ENCODE data around the gene RBM18.

RBM18 gene, protein sequence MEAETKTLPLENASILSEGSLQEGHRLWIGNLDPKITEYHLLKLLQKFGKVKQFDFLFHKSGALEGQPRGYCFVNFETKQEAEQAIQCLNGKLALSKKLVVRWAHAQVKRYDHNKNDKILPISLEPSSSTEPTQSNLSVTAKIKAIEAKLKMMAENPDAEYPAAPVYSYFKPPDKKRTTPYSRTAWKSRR

DNA sequence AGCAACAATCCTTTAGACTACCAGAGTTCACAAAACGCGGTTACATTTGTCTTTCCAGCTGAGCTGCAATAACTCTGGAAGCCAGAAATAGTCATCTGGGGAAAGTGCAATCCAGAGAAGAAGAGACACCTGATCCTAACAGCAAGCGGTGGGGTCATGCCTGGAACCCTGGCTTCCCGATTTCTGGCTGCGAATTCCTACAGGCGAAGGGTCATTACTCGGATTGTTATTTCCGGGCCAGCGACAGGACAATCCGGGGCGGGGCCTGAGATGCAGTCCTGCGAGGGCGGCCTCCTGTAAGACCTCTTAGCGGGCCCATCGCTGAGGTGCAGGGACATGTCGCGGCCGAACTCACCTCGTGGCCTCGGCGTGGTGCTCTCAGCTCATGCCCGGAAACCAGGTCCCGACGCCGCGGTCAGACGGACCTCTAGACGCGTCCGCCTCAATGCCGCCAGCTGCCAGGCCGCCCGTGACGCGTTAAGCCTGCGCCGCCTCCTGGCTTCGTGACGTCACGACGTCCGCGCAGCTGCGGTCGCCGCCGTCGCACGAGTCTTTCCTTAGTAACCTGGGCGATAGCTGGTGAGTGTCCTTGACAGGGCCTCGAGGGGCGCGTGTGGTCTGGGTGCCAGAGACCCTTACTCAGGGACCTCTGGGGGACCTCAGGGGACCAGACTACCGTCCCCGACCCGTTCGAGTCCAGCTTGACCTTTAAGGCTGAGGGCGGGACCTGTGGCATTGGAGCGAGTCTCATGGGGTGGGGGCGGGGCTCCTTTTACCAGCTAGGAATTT, at the start of gene RBM18, which contains the start of gene MRRF:
RBM18 (minus strand) TSS at position 481 of the 789 bp plus-strand sequence. CDS start 3,348 bp downstream, outside the sequence.
MRRF (plus strand) TSS at position 523 of the 789 bp plus-strand sequence. CDS start 6,010 bp downstream, outside the sequence.
- peak within 1 kb of the TSS; percentile 94 for H3K4me3 Mint-ChIP-seq
- peaks cover 48% of the 10 kb centered on the region for H3K36me3 Mint-ChIP-seq (ENCODE audit: low read depth)
- H3K27me3 Mint-ChIP-seq = no peaks in the 10 kb centered on the region

GRCh38 chr9:122314165-122314564, 49.5 kb upstream of the RBM18 start:
- Mint-ChIP-seq H3K9me3 (no peaks in the 10 kb centered on the region), H3K4me3 (no peak overlapping the region), H3K4me1 (ENCODE audit: low read depth) (no peaks in the 10 kb centered on the region), H3K36me3 (ENCODE audit: low read depth) (peaks cover 56% of the 10 kb centered on the region), H3K27ac (no peak overlapping the region), H3K27me3 (no peaks in the 10 kb centered on the region)

More for the DNA sequence above, at the start of gene RBM18, which contains the start of gene MRRF:
- peaks cover 49% of the 10 kb centered on the region for H3K4me1 Mint-ChIP-seq (ENCODE audit: low read depth)
- H3K27ac Mint-ChIP-seq = peak within 1 kb of the TSS; percentile 99
- no peaks in the 10 kb centered on the region for H3K9me3 Mint-ChIP-seq

DNA sequence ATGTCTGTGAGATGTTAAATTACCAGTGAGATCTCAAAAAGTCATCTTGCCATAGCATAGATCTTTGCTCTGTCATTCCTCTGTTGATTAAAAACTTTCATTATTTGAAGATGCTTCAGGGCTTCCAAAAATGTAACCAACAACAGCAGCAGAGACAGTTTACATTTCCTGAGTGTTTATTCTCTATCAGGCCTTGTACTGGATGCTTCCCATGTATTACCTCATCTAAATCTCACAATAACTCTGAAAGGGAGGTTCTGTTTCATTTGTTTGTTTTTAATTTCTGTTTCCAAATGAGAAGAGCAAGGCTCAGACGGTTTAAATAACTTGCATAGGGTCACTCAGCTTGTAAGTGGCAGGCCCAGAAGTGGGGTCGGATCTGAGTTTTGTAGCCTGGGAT, 45.2 kb upstream of the RBM18 start:
- H3K9me3 Mint-ChIP-seq = no peaks in the 10 kb centered on the region
- no peak overlapping the region for H3K27ac Mint-ChIP-seq
- no peaks in the 10 kb centered on the region for H3K4me1 Mint-ChIP-seq (ENCODE audit: low read depth)
- H3K4me3 Mint-ChIP-seq = no peak overlapping the region
- peaks cover 69% of the 10 kb centered on the region for H3K36me3 Mint-ChIP-seq (ENCODE audit: low read depth)
- no peaks in the 10 kb centered on the region for H3K27me3 Mint-ChIP-seq

DNA sequence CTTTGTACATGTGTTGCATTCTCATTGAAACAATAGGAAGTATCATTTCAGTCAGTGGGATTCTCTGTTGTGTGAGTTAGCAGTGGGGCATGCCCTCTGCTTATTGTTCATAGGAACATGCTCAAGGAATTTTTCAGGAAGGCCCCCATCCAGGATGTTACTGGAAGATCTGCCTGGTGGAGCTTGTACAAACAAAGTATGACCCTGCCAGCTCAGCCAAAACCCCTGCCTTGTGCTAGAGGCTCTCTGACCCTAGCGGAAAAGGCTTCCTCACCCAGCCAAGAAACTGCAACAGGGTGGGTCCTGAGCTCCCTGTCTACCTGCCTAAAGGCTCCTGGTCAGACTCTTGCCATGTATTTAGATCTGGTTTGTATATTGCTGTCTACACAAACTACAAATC, 43.3 kb upstream of the RBM18 start:
- peaks cover 58% of the 10 kb centered on the region for H3K36me3 Mint-ChIP-seq (ENCODE audit: low read depth)
- H3K27ac Mint-ChIP-seq = no peak overlapping the region
- no peak overlapping the region for H3K4me3 Mint-ChIP-seq
- no peaks in the 10 kb centered on the region for H3K4me1 Mint-ChIP-seq (ENCODE audit: low read depth)
- H3K9me3 Mint-ChIP-seq = no peaks in the 10 kb centered on the region
- no peaks in the 10 kb centered on the region for H3K27me3 Mint-ChIP-seq

GRCh38 chr9:122307061-122307460, 42.4 kb upstream of the RBM18 start:
- H3K4me3 Mint-ChIP-seq = no peak overlapping the region
- no peak overlapping the region for H3K27ac Mint-ChIP-seq
- no peaks in the 10 kb centered on the region for H3K9me3 Mint-ChIP-seq
- no peaks in the 10 kb centered on the region for H3K27me3 Mint-ChIP-seq
- H3K36me3 Mint-ChIP-seq (ENCODE audit: low read depth) = peaks cover 58% of the 10 kb centered on the region
- no peaks in the 10 kb centered on the region for H3K4me1 Mint-ChIP-seq (ENCODE audit: low read depth)

DNA sequence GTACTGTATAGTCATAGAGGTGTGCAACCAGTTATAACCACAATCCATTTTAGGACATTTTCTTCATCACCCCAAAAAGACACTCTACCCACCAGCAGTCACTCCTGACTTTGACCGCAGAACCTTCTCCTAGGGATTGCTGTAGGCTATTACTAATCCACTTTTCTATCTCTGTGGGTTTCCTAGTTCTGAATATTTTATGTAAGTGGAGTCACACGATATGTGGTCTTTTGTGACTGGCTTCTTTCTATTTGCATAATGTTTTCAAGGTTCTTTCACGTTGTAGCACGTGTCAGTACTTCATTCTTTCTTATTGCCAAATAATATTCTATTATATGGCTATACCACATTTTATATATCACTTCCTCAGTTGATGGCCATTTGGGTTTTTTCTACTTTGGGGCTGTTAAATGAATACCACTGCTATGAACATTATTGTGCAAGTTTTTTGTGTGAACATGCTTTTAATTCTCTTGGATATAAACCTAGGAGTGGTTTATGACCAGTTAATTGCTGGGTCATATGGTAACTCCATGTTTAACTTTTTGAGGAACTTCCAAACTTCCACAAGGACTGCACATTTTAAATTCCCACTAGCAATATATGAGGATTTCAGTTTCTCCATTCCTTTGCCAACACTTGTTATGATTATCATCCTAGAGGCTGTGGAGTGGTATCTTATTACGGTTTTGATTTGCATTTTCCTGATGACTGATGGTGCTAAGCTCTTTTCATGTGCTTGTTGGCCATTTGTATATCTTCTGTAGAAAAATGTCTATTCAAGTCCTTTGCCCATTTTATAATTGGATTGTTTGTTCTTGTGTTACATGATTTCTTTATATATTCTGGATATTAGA, 37.8 kb upstream of the RBM18 start:
- H3K4me1 Mint-ChIP-seq (ENCODE audit: low read depth) = no peaks in the 10 kb centered on the region
- H3K4me3 Mint-ChIP-seq = no peak overlapping the region
- no peak overlapping the region for H3K27ac Mint-ChIP-seq

GRCh38 chr9:122297512-122297911, 32.9 kb upstream of the RBM18 start:
- H3K9me3 Mint-ChIP-seq = no peaks in the 10 kb centered on the region
- H3K4me1 Mint-ChIP-seq (ENCODE audit: low read depth) = no peaks in the 10 kb centered on the region
- peaks cover 75% of the 10 kb centered on the region for H3K36me3 Mint-ChIP-seq (ENCODE audit: low read depth)
- no peak overlapping the region for H3K27ac Mint-ChIP-seq
- no peaks in the 10 kb centered on the region for H3K27me3 Mint-ChIP-seq
- H3K4me3 Mint-ChIP-seq = no peak overlapping the region

More for the DNA sequence above, 37.8 kb upstream of the RBM18 start:
- H3K27me3 Mint-ChIP-seq = no peaks in the 10 kb centered on the region
- no peaks in the 10 kb centered on the region for H3K9me3 Mint-ChIP-seq
- peaks cover 64% of the 10 kb centered on the region for H3K36me3 Mint-ChIP-seq (ENCODE audit: low read depth)

- no peak overlapping the region for H3K4me3 Mint-ChIP-seq
- H3K27me3 Mint-ChIP-seq = no peaks in the 10 kb centered on the region
- H3K9me3 Mint-ChIP-seq = no peaks in the 10 kb centered on the region
- H3K36me3 Mint-ChIP-seq (ENCODE audit: low read depth) = peaks cover 79% of the 10 kb centered on the region
- H3K27ac Mint-ChIP-seq = no peak overlapping the region
- peaks cover 4% of the 10 kb centered on the region for H3K4me1 Mint-ChIP-seq (ENCODE audit: low read depth)
These were observed 29.9 kb upstream of the RBM18 start for GRCh38 chr9:122294531-122294930.

- peaks cover 10% of the 10 kb centered on the region for H3K4me1 Mint-ChIP-seq (ENCODE audit: low read depth)
- H3K9me3 Mint-ChIP-seq = no peaks in the 10 kb centered on the region
- H3K27ac Mint-ChIP-seq = no peak overlapping the region
- H3K4me3 Mint-ChIP-seq = no peak overlapping the region
- no peaks in the 10 kb centered on the region for H3K27me3 Mint-ChIP-seq
- H3K36me3 Mint-ChIP-seq (ENCODE audit: low read depth) = peaks cover 89% of the 10 kb centered on the region
These were observed 26.8 kb upstream of the RBM18 start for GRCh38 chr9:122291458-122291857.

DNA sequence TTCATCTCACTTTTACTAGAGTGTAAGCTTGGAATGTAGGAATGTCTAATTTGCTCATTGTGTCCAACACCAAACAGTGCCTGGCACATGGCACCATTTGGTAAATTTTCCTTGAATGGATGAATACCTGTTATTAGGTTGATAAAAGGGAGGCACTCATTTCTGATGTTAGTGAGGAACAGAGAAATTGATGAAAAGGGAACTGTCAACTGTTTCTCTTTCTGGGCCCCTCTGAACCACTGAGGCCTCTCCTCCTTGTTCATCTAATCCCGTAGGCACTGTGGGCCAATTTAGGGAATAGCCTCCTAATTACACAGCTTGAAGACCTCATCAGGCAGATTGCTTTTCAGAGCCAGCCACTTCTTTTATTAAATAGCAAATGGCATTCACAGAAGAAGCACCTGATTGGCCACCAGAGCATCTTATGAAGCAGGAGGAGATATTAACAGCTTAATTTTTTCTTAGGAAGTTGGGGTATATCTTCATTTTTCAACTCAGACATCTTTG, 22.6 kb upstream of the RBM18 start:
- Mint-ChIP-seq H3K4me3 (no peak overlapping the region), H3K27ac (no peak overlapping the region), H3K36me3 (ENCODE audit: low read depth) (peaks cover 78% of the 10 kb centered on the region)

DNA sequence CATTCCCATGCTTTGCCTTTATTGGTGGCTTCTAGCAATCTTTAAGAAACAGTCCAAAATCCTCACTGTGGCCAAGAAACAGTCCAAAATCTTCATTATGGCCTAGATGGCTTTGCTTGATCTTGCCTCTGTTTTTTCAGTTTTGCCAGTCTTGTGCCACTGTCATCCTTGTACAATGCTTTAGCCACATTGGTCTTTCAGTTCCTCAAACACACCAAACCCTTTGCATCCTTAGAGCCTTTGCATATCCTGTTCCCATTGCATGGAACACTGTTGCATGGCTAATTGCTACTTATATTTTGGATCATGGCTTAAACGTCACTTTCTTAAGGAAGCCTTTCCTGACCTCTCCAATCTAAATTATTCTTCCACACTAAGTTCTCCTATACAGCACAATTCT, 22.1 kb upstream of the RBM18 start:
- Mint-ChIP-seq H3K4me3 (no peak overlapping the region), H3K36me3 (ENCODE audit: low read depth) (peaks cover 78% of the 10 kb centered on the region), H3K27me3 (no peaks in the 10 kb centered on the region), H3K9me3 (no peaks in the 10 kb centered on the region), H3K4me1 (ENCODE audit: low read depth) (peaks cover 10% of the 10 kb centered on the region), H3K27ac (no peak overlapping the region)

More for the DNA sequence above, 22.6 kb upstream of the RBM18 start:
- no peaks in the 10 kb centered on the region for H3K9me3 Mint-ChIP-seq
- H3K27me3 Mint-ChIP-seq = no peaks in the 10 kb centered on the region
- H3K4me1 Mint-ChIP-seq (ENCODE audit: low read depth) = peaks cover 10% of the 10 kb centered on the region

GRCh38 chr9:122281368-122281767, 16.7 kb upstream of the RBM18 start:
- Mint-ChIP-seq H3K4me1 (ENCODE audit: low read depth) (peaks cover 5% of the 10 kb centered on the region), H3K36me3 (ENCODE audit: low read depth) (peaks cover 83% of the 10 kb centered on the region), H3K27ac (no peak overlapping the region), H3K9me3 (no peaks in the 10 kb centered on the region), H3K4me3 (no peak overlapping the region), H3K27me3 (no peaks in the 10 kb centered on the region)

DNA sequence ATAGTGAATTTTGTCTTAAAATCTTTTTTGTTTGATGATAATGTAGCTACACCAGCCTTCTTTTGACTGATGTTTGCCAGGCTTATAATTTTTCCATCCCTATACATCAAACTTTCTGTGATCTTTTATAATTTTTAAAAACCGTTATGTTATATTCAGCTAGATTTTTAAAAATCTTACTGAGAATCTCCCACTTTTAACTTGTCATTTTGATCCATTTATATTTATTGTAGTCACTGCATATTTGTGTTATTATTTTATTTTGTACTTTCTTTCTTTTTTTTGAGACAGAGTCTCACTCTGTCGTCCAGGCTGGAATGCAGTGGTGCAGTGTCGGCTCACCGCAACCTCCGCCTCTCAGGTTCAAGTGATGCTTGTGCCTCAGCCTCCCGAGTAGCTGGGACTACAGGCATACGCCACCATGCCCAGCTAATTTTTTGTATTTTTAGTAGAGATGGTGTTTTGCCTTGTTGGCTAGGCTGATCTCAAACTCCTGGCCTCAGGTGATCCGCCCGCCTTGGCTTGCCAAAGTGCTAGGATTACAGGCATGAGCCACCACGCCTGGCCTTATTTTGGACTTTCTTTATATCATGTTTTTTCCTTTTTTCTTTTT, 12.8 kb upstream of the RBM18 start:
- Mint-ChIP-seq H3K9me3 (no peaks in the 10 kb centered on the region), H3K4me3 (no peak overlapping the region), H3K27ac (no peak overlapping the region), H3K4me1 (ENCODE audit: low read depth) (peaks cover 12% of the 10 kb centered on the region), H3K36me3 (ENCODE audit: low read depth) (peaks cover 95% of the 10 kb centered on the region), H3K27me3 (no peaks in the 10 kb centered on the region)

DNA sequence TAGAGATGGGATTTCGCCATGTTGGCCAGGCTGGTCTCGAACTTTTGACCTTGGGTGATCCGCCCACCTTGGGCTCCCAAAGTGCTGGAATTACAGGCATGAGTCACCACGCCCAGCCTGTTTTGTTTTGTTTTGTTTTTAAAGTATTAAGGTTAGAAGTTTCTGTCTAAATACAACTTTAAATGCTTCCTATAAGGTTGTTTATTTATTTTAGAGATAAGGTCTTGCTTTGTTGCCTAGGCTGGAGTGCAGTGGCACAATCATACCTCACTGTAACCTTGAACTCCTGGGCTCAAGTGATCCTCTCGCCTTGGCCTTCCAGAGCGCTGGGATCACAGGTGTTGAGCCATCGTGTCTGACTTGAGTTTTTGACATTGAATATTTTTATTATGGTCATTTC, 11.5 kb upstream of the RBM18 start:
- H3K27me3 Mint-ChIP-seq = no peaks in the 10 kb centered on the region
- no peak overlapping the region for H3K4me3 Mint-ChIP-seq
- peaks cover 13% of the 10 kb centered on the region for H3K4me1 Mint-ChIP-seq (ENCODE audit: low read depth)
- no peak overlapping the region for H3K27ac Mint-ChIP-seq
- no peaks in the 10 kb centered on the region for H3K9me3 Mint-ChIP-seq
- peaks cover 95% of the 10 kb centered on the region for H3K36me3 Mint-ChIP-seq (ENCODE audit: low read depth)

All from stimulated activated naive CD8-positive, alpha-beta T cell treated with anti-CD3 and anti-CD28 coated beads, Interleukin-15, Interleukin-2, amounts not matched to agents 100 ng/mL and 50 ng/mL, for 24 hours (primary cell).